DND-41 (cell line): ENCODE data around the gene MORN1.
A peak's percentile ranks its signal among the peaks of the same experiment; 100 is the strongest.

Source experiments
- ATAC-seq: fragments of 200-7000 bp; cut with Tn5 transposase; 3 replicates; pipeline ENCODE4 v1.9.1; 2021; ENCODE audit warnings: low read depth; ENCODE audit not compliant: insufficient read depth
- DNase-seq: peaks from one replicate; pipeline ENCODE4 v3.0.0-alpha.2; 2020
- H2AFZ ChIP-seq: 2 replicates; pipeline ENCODE4 v1.6.0; 2012; ENCODE audit warnings: low read depth, low read length
- H3K27ac ChIP-seq: 2 replicates; pipeline ENCODE4 v1.5.1; 2012; ENCODE audit warnings: low read length, inconsistent platforms
- H3K27me3 ChIP-seq: fragments of 200-600 bp; sonication (generic); 2 replicates; pipeline ENCODE4 v1.6.0; 2012; ENCODE audit warnings: low read length, mild to moderate bottlenecking, inconsistent platforms; ENCODE audit not compliant: insufficient read depth, poor library complexity
- H3K36me3 ChIP-seq: 2 replicates; pipeline ENCODE4 v1.5.1; 2012; ENCODE audit warnings: low read length, inconsistent platforms; ENCODE audit not compliant: insufficient read depth
- H3K4me1 ChIP-seq: 2 replicates; pipeline ENCODE4 v1.5.1; 2012; ENCODE audit warnings: mild to moderate bottlenecking, low read length; ENCODE audit not compliant: insufficient read depth
- H3K4me2 ChIP-seq: 2 replicates; pipeline ENCODE4 v1.6.0; 2012; ENCODE audit warnings: mild to moderate bottlenecking, moderate library complexity, low read length, inconsistent platforms; ENCODE audit not compliant: insufficient read depth
- H3K4me3 ChIP-seq, 2 experiments: fragments of 200-600 bp in 1 of 2; shearing (Covaris generic) in 1 of 2; 2 replicates each; pipeline ENCODE4 v1.5.1; 2012 to 2016; ENCODE audit warnings: inconsistent platforms in 2 of 2, low read length in 2 of 2, mild to moderate bottlenecking in 2 of 2, low read depth in 1 of 2, moderate library complexity in 1 of 2
- H3K79me2 ChIP-seq: 2 replicates; pipeline ENCODE4 v1.6.0; 2012; ENCODE audit warnings: low read length, inconsistent platforms; ENCODE audit not compliant: insufficient read depth
- H3K9ac ChIP-seq: 2 replicates; pipeline ENCODE4 v1.6.0; 2012; ENCODE audit warnings: low read depth, mild to moderate bottlenecking, inconsistent platforms, low read length, moderate library complexity
- H3K9me3 ChIP-seq: 2 replicates; pipeline ENCODE4 v1.5.1; 2012; ENCODE audit warnings: low read length, moderate library complexity, mild to moderate bottlenecking, inconsistent platforms; ENCODE audit not compliant: insufficient read depth, severe bottlenecking
- H4K20me1 ChIP-seq: 2 replicates; pipeline ENCODE4 v1.6.0; 2012; ENCODE audit warnings: low read length; ENCODE audit not compliant: insufficient read depth
- EZH2 ChIP-seq: IDR thresholded peaks from 3 replicates; pipeline ENCODE4 v1.6.1; 2012; ENCODE audit warnings: borderline replicate concordance, low read depth, mild to moderate bottlenecking, moderate library complexity, low read length, inconsistent platforms; ENCODE audit not compliant: severe bottlenecking
- TF ChIP-seq, protein P1 (sequence below): IDR thresholded peaks from 2 replicates; pipeline ENCODE4 v1.5.1; 2012; ENCODE audit warnings: borderline replicate concordance, low read length, moderate library complexity, mild to moderate bottlenecking; ENCODE audit not compliant: poor library complexity, severe bottlenecking; ENCODE audit errors: extremely low read depth

Gene MORN1

DNA sequence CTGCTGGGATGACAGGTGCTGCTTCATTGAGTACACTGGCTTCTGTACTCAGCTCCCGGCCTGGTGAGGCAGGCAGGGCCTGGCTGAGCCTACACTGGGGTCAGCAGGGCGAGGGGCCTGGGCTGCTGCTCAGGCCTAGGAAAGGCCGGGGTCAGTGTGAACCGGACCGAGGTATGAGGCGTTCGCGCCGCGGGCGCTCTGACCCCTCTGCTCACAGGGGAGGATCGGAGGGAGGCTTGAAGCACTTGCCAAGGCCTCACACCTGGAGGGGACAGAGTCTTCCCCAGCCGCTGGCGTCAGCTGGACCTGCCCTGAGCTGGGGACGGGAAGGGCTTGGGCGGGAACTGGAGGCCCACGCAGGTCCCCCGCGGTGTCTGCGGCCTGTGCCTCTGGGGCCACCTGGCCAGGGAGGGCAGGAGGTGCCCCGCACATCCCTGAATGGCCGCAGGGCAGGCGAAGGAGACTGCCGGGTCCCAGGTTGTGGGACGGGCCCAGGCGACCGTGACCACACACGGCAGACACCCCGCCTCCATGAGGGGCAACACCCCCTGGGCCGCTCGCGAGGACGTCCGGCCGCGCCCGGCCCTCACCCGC is 20.5 kb upstream of the MORN1 start:
- Histone ChIP-seq H3K79me2 (peaks cover 10% of the 10 kb centered on the region), H3K36me3 (peaks cover 23% of the 10 kb centered on the region), H3K27ac (peak overlapping the region; percentile 80), H3K4me3 (peak overlapping the region; percentile 52 to 99), H3K27me3 (no peaks in the 10 kb centered on the region), H3K4me1 (peaks cover 41% of the 10 kb centered on the region), H3K9ac (peak overlapping the region; percentile 99), H4K20me1 (peaks cover 3% of the 10 kb centered on the region; the same call in 1 of the 2 replicates), H3K4me2 (peak overlapping the region; percentile 72), H3K9me3 (no peaks in the 10 kb centered on the region), H2AFZ (peak overlapping the region; percentile 93)
- ATAC-seq = peak; percentile 35
- TF ChIP-seq EZH2 = no peak
- TF ChIP-seq, protein P1, sequence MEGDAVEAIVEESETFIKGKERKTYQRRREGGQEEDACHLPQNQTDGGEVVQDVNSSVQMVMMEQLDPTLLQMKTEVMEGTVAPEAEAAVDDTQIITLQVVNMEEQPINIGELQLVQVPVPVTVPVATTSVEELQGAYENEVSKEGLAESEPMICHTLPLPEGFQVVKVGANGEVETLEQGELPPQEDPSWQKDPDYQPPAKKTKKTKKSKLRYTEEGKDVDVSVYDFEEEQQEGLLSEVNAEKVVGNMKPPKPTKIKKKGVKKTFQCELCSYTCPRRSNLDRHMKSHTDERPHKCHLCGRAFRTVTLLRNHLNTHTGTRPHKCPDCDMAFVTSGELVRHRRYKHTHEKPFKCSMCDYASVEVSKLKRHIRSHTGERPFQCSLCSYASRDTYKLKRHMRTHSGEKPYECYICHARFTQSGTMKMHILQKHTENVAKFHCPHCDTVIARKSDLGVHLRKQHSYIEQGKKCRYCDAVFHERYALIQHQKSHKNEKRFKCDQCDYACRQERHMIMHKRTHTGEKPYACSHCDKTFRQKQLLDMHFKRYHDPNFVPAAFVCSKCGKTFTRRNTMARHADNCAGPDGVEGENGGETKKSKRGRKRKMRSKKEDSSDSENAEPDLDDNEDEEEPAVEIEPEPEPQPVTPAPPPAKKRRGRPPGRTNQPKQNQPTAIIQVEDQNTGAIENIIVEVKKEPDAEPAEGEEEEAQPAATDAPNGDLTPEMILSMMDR = no peak
- DNase-seq = no peak

DNA sequence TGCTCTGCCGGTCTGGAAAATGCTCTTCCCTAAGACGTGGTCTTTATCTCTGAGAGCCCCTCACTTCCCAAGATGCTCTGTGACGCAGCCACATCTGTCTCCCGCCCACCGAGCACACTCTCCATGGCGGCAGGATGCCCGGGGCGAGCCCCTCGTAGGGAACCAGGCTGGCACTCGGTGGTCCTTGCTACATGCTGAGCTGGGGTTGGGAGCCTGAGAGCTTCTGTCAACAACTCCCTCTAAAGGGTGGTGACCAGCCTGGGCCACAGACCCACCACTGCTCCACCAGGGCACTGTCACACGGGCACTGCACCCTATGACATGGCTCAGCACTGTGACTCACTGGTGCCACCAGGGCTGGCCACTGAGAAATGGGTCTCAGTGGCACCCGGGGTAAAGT is 18.4 kb upstream of the MORN1 start:
- no peak overlapping the region for H3K27ac ChIP-seq

DNA sequence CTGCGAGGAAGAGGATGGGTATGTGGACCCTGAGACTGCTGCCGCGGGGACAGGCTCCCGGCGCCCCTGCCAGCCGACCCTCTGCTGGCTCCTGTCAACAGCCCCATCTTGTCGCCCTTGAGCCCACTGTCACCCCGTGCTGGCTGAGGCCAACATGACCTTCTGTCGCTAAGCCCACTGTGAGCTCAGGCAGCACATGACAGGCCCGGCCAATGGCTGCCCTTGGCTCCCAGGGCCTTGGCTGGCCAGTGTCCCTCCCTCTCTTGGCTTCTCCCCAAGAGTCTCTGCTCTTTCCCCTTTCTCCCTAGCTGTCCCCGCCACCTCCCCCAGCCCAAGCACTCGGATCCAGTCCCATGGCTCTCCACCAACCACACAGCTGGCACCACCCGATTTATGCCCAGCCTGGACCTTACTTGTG is 17.5 kb upstream of the MORN1 start:
- ATAC-seq (no peak), DNase-seq (no peak)
- H3K27me3 ChIP-seq = no peaks in the 10 kb centered on the region
- TF ChIP-seq, protein P1 = no peak
- TF ChIP-seq EZH2 = no peak
- H3K36me3 ChIP-seq = peaks cover 50% of the 10 kb centered on the region
- peaks cover 14% of the 10 kb centered on the region for H4K20me1 ChIP-seq
- H3K9me3 ChIP-seq = no peaks in the 10 kb centered on the region
- H3K27ac ChIP-seq = no peak overlapping the region
- peaks cover 10% of the 10 kb centered on the region for H3K79me2 ChIP-seq
- no peak overlapping the region for H2AFZ ChIP-seq
- H3K4me1 ChIP-seq = peaks cover 25% of the 10 kb centered on the region
- H3K4me3 ChIP-seq = no peak overlapping the region
- no peak overlapping the region for H3K4me2 ChIP-seq
- no peak overlapping the region for H3K9ac ChIP-seq

More for the DNA sequence above, 18.4 kb upstream of the MORN1 start:
- Histone ChIP-seq H2AFZ (no peak overlapping the region), H3K79me2 (peaks cover 10% of the 10 kb centered on the region), H4K20me1 (peaks cover 9% of the 10 kb centered on the region), H3K36me3 (peaks cover 41% of the 10 kb centered on the region), H3K4me2 (no peak overlapping the region), H3K9ac (no peak overlapping the region), H3K27me3 (no peaks in the 10 kb centered on the region), H3K4me1 (peaks cover 33% of the 10 kb centered on the region), H3K9me3 (no peaks in the 10 kb centered on the region), H3K4me3 (no peak overlapping the region)
- no peak for DNase-seq
- TF ChIP-seq EZH2 = no peak
- TF ChIP-seq, protein P1 = no peak
- ATAC-seq = no peak

DNA sequence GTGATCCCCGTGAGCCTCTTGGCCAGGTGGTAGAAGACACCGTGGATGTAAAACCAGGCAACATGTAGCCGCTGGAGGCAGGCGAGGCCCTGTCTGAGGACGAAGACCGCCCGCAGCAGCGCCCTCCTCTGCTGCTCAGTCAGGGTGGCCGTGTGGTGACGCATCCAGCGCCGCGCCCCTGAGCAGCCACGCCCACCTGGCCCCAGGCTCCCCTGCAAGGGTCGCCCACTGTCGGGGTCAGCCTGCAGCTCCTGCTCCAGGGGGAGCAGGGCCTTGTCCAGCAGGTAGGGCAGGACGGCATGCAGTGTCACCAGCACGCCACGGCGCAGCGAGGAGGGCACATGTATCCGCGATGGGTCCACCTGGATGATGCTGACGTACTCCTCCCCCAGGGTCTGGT is 17.1 kb upstream of the MORN1 start:
- Histone ChIP-seq H2AFZ (no peak overlapping the region), H4K20me1 (peaks cover 16% of the 10 kb centered on the region), H3K4me2 (no peak overlapping the region), H3K36me3 (peaks cover 53% of the 10 kb centered on the region), H3K27ac (no peak overlapping the region), H3K9me3 (no peaks in the 10 kb centered on the region), H3K9ac (no peak overlapping the region), H3K4me3 (no peak overlapping the region), H3K27me3 (no peaks in the 10 kb centered on the region), H3K79me2 (peaks cover 10% of the 10 kb centered on the region), H3K4me1 (peaks cover 21% of the 10 kb centered on the region)
- DNase-seq (no peak), ATAC-seq (no peak)
- TF ChIP-seq, protein P1 = no peak
- TF ChIP-seq EZH2 = no peak
